NCI-H446 treated with DMSO at 0.1 percent for 48 hours (cell line): Measurements from ENCODE around the gene CRABP1.

Source experiments
- DNase-seq: peaks from one replicate; lab custom pipeline; 2025; lab: John Stamatoyannopoulos, UW

CRABP1 gene

GRCh38 chr15:78347586-78348543 lies 7.7 kb downstream of the CRABP1 start:
- no peak for DNase-seq

- no peak for DNase-seq
These were observed 9.9 kb downstream of the CRABP1 start for GRCh38 chr15:78350058-78350457.

GRCh38 chr15:78351539-78351938 lies 11.4 kb downstream of the CRABP1 start:
- no peak for DNase-seq

- peak; percentile 7 for DNase-seq
These were observed 12.9 kb downstream of the CRABP1 start for GRCh38 chr15:78353093-78353492.

GRCh38 chr15:78355177-78355576 lies 15.0 kb downstream of the CRABP1 start:
- no peak for DNase-seq

GRCh38 chr15:78358102-78358870 lies 18.1 kb downstream of the CRABP1 start:
- DNase-seq = no peak

GRCh38 chr15:78359041-78359808 lies 19.1 kb downstream of the CRABP1 start:
- DNase-seq = no peak

GRCh38 chr15:78360367-78360801 lies 20.2 kb downstream of the CRABP1 start:
- DNase-seq = no peak

- DNase-seq = no peak
These were observed 21.0 kb downstream of the CRABP1 start for GRCh38 chr15:78360958-78361718.

- DNase-seq = no peak
These were observed 21.8 kb downstream of the CRABP1 start for GRCh38 chr15:78361771-78362506.

- no peak for DNase-seq
These were observed 22.7 kb downstream of the CRABP1 start for GRCh38 chr15:78362716-78363380.

- DNase-seq = no peak
These were observed 23.2 kb downstream of the CRABP1 start for GRCh38 chr15:78363381-78363734.

- no peak for DNase-seq
These were observed 24.1 kb downstream of the CRABP1 start for GRCh38 chr15:78364233-78364632.

GRCh38 chr15:78365917-78366316 lies 25.8 kb downstream of the CRABP1 start:
- DNase-seq = no peak

- DNase-seq = no peak
These were observed 26.2 kb downstream of the CRABP1 start for GRCh38 chr15:78366342-78366741.

GRCh38 chr15:78368651-78369050 lies 28.5 kb downstream of the CRABP1 start:
- DNase-seq = no peak

- no peak for DNase-seq
These were observed 29.0 kb downstream of the CRABP1 start for GRCh38 chr15:78369161-78369560.

- no peak for DNase-seq
These were observed 29.9 kb downstream of the CRABP1 start for GRCh38 chr15:78370013-78370412.

- DNase-seq = no peak
These were observed 32.7 kb downstream of the CRABP1 start for GRCh38 chr15:78372880-78373279.
